Measurements from ENCODE around the gene FGD6.

DNA sequence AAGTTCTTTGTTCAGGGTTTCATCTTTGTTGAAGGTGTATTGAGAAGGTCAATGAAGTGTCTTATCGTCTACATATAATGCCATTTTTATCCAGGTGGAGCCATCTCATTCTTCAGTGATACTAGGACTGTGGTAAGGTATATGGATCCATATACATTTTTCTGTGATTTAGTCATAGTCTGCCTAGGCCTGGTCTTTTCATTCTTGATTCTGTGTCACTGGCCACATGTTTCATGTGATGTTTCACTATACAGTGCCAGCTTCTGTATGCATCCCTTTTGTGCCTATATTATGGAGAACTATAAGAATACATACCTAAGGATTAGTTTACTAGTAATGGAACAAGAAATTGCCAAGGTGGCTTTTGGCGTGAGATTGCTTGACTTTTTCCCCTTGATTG is 40.9 kb upstream of the FGD6 start:
- TF ChIP-seq SPI1 (IDR thresholded peaks at IDR 0.05; ENCODE audit: low read depth, low read length) (no peak), POLR2A (IDR thresholded peaks at IDR 0.05; ENCODE audit: low read depth, low read length) (no peak), POLR2AphosphoS5 (IDR thresholded peaks at IDR 0.05; ENCODE audit: low read depth, low read length) (no peak), TAF1 (IDR thresholded peaks at IDR 0.05; ENCODE audit: low read depth, low read length) (no peak), POU2F2 (IDR thresholded peaks at IDR 0.05; ENCODE audit: low read depth, low read length) (no peak), PAX5 (IDR thresholded peaks at IDR 0.05; ENCODE audit: insufficient read depth, low read length, severe bottlenecking) (no peak)

All from GM12891 (cell line).